Vagina (tissue), 2 donors: Measurements from ENCODE around the gene ACTG2. TPM values are rescaled to one million over a fixed set of nuclear protein-coding genes. Genes with fewer than 3 reads are reported as not detected.
A peak's percentile ranks its signal among the peaks of the same experiment; 100 is the strongest.

Experiments
- DNase-seq, 2 donors: peaks; one replicate each; pipeline ENCODE4 v3.0.0-alpha.2; 2017; ENCODE audit errors: extremely low spot score in 2 of 2
- H3K27ac ChIP-seq: fragments of 200-600 bp; sonication (generic); one replicate; pipeline ENCODE4 v1.5.1; 2019
- H3K27me3 ChIP-seq: fragments of 200-600 bp; sonication (generic); one replicate; pipeline ENCODE4 v1.5.1; 2019
- H3K36me3 ChIP-seq, 2 donors: fragments of 200-600 bp; sonication (generic); one replicate each; pipeline ENCODE4 v1.5.1; 2017 to 2019
- H3K4me1 ChIP-seq: fragments of 200-600 bp; sonication (generic); one replicate; pipeline ENCODE4 v1.5.1; 2019
- H3K4me3 ChIP-seq, 2 donors: fragments of 200-600 bp; sonication (generic); 1 replicate in 1 of 2; 2 replicates in 1 of 2; pipeline ENCODE4 v1.5.1; 2016 to 2019
- H3K9me3 ChIP-seq: fragments of 200-600 bp; sonication (generic); one replicate; pipeline ENCODE4 v1.5.1; 2019
- CTCF ChIP-seq, 3 experiments: fragments of 450-650 bp in 2 of 3; fragments of 200-600 bp in 1 of 3; sonication (generic) in 1 of 3; IDR thresholded peaks; one replicate each; pipeline ENCODE4 v1.5.1; 2017 to 2019; ENCODE audit warnings: antibody characterized with exemption in 3 of 3, mild to moderate bottlenecking in 2 of 3, moderate library complexity in 2 of 3
- POLR2A ChIP-seq, 2 donors: fragments of 450-650 bp; IDR thresholded peaks; one replicate each; pipeline ENCODE4 v1.6.1; 2017; ENCODE audit warnings: antibody characterized with exemption in 2 of 2, mild to moderate bottlenecking in 2 of 2, moderate library complexity in 2 of 2
- POLR2AphosphoS5 ChIP-seq, 2 donors: sonication (generic); formaldehyde crosslinking; IDR thresholded peaks; one replicate each; pipeline ENCODE4 v1.9.0; 2017; ENCODE audit warnings: antibody characterized with exemption in 2 of 2, mild to moderate bottlenecking in 2 of 2, low read depth in 1 of 2; ENCODE audit not compliant: insufficient read depth in 1 of 2
- intact Hi-C: fragments of 100-400 bp; cut with DNase I; formaldehyde crosslinking; loops from one replicate; pipeline ENCODE4 v1.15.1; 2023
- total RNA-seq: library from RNA; depleted of rRNA; stranded (reverse); fragments of >200 nt; gene quantifications from one replicate; pipeline ENCODE4 v1.2.3, GENCODE V29; 2016

The ACTG2 gene
- 413 TPM for total RNA-seq

GRCh38 chr2:73892631-73893329, at the start of gene ACTG2:
TSS of gene ACTG2 (plus strand) at chr2:73893008. CDS start at chr2:73901312, 8,304 bp downstream.
- no peak for DNase-seq
- Histone ChIP-seq H3K27ac (peak within 1 kb of the TSS; percentile 64), H3K9me3 (no peaks in the 10 kb centered on the region), H3K27me3 (no peaks in the 10 kb centered on the region), H3K4me3 (peak within 1 kb of the TSS; percentile 44), H3K4me1 (peaks cover 7% of the 10 kb centered on the region), H3K36me3 (no peaks in the 10 kb centered on the region)
- peak; percentile 41 to 76 for TF ChIP-seq POLR2AphosphoS5 (IDR thresholded peaks at IDR 0.05; ENCODE audit: insufficient read depth in 1 of 2, low read depth in 1 of 2)
- TF ChIP-seq POLR2A (IDR thresholded peaks at IDR 0.05) = peak in 1 of 2 donors; percentile 21
- no peak for TF ChIP-seq CTCF (IDR thresholded peaks at IDR 0.05)
- intact Hi-C loops = no loop called here

- TF ChIP-seq POLR2AphosphoS5 (IDR thresholded peaks at IDR 0.05; ENCODE audit: insufficient read depth in 1 of 2, low read depth in 1 of 2) = no peak
- TF ChIP-seq CTCF (IDR thresholded peaks at IDR 0.05) = no peak
- no peak for TF ChIP-seq POLR2A (IDR thresholded peaks at IDR 0.05)
- H3K27ac ChIP-seq = no peak overlapping the region
- H3K27me3 ChIP-seq = no peaks in the 10 kb centered on the region
- H3K36me3 ChIP-seq = peaks cover 0 to 44% of the 10 kb centered on the region in 2 donors
- no peaks in the 10 kb centered on the region for H3K4me1 ChIP-seq
- no peak for DNase-seq
- intact Hi-C loops = no loop called here
- H3K4me3 ChIP-seq = no peak overlapping the region
- no peaks in the 10 kb centered on the region for H3K9me3 ChIP-seq
These were observed 48.7 kb upstream of the ACTG2 start for GRCh38 chr2:73844087-73844486.

DNA sequence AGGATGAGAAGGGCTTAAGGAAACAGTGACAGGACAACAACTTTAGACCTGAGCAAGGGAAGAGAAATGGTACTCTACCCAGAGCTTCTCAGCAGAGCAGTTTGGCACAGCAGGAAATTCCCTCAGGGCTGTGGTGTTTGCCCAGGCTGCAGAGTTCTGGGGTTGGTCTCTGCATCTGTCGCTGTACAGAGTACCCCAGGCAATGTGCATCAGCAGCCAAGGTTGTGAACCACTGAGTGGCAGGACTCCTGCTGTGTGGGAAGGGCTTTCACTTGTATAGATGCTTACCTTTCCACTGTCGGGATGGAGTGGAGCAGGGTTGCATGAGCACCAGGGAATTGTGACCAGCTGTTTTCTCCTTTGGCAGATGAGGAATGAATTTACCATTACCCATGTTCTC, 42.8 kb upstream of the ACTG2 start:
- TF ChIP-seq CTCF (IDR thresholded peaks at IDR 0.05) (no peak), POLR2AphosphoS5 (IDR thresholded peaks at IDR 0.05; ENCODE audit: insufficient read depth in 1 of 2, low read depth in 1 of 2) (no peak), POLR2A (IDR thresholded peaks at IDR 0.05) (no peak)
- H3K27ac ChIP-seq = no peak overlapping the region

GRCh38 chr2:73851274-73851673, 41.5 kb upstream of the ACTG2 start:
- Histone ChIP-seq H3K4me1 (no peaks in the 10 kb centered on the region), H3K36me3 (peaks cover 0 to 81% of the 10 kb centered on the region in 2 donors), H3K27ac (no peak overlapping the region), H3K4me3 (no peak overlapping the region), H3K9me3 (no peaks in the 10 kb centered on the region), H3K27me3 (no peaks in the 10 kb centered on the region)
- intact Hi-C loops = no loop called here
- DNase-seq = no peak
- TF ChIP-seq POLR2A (IDR thresholded peaks at IDR 0.05) (no peak), POLR2AphosphoS5 (IDR thresholded peaks at IDR 0.05; ENCODE audit: insufficient read depth in 1 of 2, low read depth in 1 of 2) (no peak), CTCF (IDR thresholded peaks at IDR 0.05) (no peak)

More for the DNA sequence above, 42.8 kb upstream of the ACTG2 start:
- Histone ChIP-seq H3K9me3 (no peaks in the 10 kb centered on the region), H3K4me1 (no peaks in the 10 kb centered on the region), H3K4me3 (no peak overlapping the region), H3K27me3 (no peaks in the 10 kb centered on the region), H3K36me3 (peaks cover 0 to 87% of the 10 kb centered on the region in 2 donors)
- DNase-seq = no peak
- intact Hi-C loops = no loop called here

DNA sequence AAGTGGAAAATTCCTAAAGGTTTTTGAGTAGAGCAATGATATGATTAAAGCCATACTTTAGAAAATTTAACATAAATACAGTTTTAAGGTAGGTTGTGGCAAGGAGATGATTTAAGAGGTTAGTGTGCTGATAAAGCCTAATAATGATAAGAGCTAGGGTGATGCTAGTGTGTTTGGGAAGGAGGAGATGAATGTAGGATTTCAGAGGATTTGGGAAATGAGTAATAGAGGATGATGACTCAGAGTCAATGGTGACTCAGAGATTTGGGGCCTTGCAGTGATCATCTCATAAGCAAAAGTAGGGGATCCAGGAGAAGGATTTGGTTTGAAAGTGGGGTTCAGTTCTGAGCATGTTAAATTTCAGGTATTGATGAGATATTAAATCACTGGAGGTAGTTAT, 40.8 kb upstream of the ACTG2 start:
- H3K27me3 ChIP-seq = no peaks in the 10 kb centered on the region
- no peaks in the 10 kb centered on the region for H3K9me3 ChIP-seq
- no peak for DNase-seq
- H3K27ac ChIP-seq = no peak overlapping the region
- H3K4me1 ChIP-seq = no peaks in the 10 kb centered on the region
- intact Hi-C loops = no loop called here
- H3K4me3 ChIP-seq = no peak overlapping the region
- no peak for TF ChIP-seq POLR2A (IDR thresholded peaks at IDR 0.05)
- TF ChIP-seq CTCF (IDR thresholded peaks at IDR 0.05) = no peak
- TF ChIP-seq POLR2AphosphoS5 (IDR thresholded peaks at IDR 0.05; ENCODE audit: insufficient read depth in 1 of 2, low read depth in 1 of 2) = no peak
- peaks cover 0 to 81% of the 10 kb centered on the region in 2 donors for H3K36me3 ChIP-seq
